Panc1 (cell line): ENCODE results near the gene IL1R1. TPM values are rescaled to one million over a fixed set of nuclear protein-coding genes. Genes with fewer than 3 reads are reported as not detected.

Source experiments
- ATAC-seq: fragments of 200-7000 bp; cut with Tn5 transposase; 2 replicates; pipeline ENCODE4 v1.9.1; 2020; ENCODE audit warnings: mild to moderate bottlenecking, moderate library complexity
- BruUV-seq: library from RNA; stranded (reverse); fragments of 400-500 nt; replicated peaks from 2 replicates; lab custom pipeline; 2021; lab: Mats Ljungman, UMichigan
- CTCF ChIA-PET: fragments of 300-600 bp; sonication (Branson Sonifier 250); formaldehyde crosslinking; loops from one replicate; lab custom pipeline; 2022; ENCODE audit warnings: antibody characterized with exemption; lab: Charles Lee
- POLR2A ChIA-PET: fragments of 300-600 bp; sonication (Branson Sonifier 250); formaldehyde crosslinking; loops from one replicate; lab custom pipeline; 2022; ENCODE audit warnings: antibody characterized with exemption; lab: Charles Lee
- DNase-seq: peaks from one replicate; pipeline ENCODE4 v3.0.0-alpha.2; 2010; ENCODE audit warnings: low read depth, low spot score
- H3K27ac ChIP-seq: 2 replicates; pipeline ENCODE4 v1.5.1; 2011; ENCODE audit warnings: mild to moderate bottlenecking, low read length, inconsistent platforms
- H3K27me3 ChIP-seq: fragments of 200-500 bp; sonication (Bioruptor generic); 2 replicates; pipeline ENCODE4 v1.6.0; 2014; ENCODE audit warnings: low read length, inconsistent platforms; ENCODE audit not compliant: control insufficient read depth, insufficient read depth
- H3K36me3 ChIP-seq: fragments of 200-500 bp; sonication (Bioruptor generic); 2 replicates; pipeline ENCODE4 v1.5.1; 2014; ENCODE audit warnings: inconsistent platforms, mild to moderate bottlenecking, low read length, moderate library complexity; ENCODE audit not compliant: control insufficient read depth, insufficient read depth
- H3K4me1 ChIP-seq: 2 replicates; pipeline ENCODE4 v1.5.1; 2011; ENCODE audit warnings: inconsistent platforms, mild to moderate bottlenecking, low read length, moderate library complexity; ENCODE audit not compliant: control insufficient read depth, insufficient read depth
- H3K4me3 ChIP-seq, 2 experiments: 2 replicates each; pipeline ENCODE4 v1.5.1; 2011 to 2012; ENCODE audit warnings: low read depth in 2 of 2, low read length in 2 of 2, mild to moderate bottlenecking in 2 of 2, inconsistent platforms in 1 of 2, moderate library complexity in 1 of 2
- H3K9me3 ChIP-seq: fragments of 200-500 bp; sonication (Bioruptor generic); 2 replicates; pipeline ENCODE4 v1.5.1; 2014; ENCODE audit warnings: low read depth, mild to moderate bottlenecking, inconsistent platforms, low read length, moderate library complexity; ENCODE audit not compliant: control insufficient read depth, insufficient read depth
- POLR2AphosphoS5 ChIP-seq: IDR thresholded peaks from 2 replicates; pipeline ENCODE4 v1.6.1; 2012; ENCODE audit warnings: mild to moderate bottlenecking, low read depth, low read length, moderate library complexity
- SIN3A ChIP-seq: IDR thresholded peaks from 2 replicates; pipeline ENCODE4 v1.6.1; 2012; ENCODE audit warnings: low read depth, mild to moderate bottlenecking, low read length, moderate library complexity, borderline replicate concordance; ENCODE audit not compliant: insufficient read depth
- TCF7L2 ChIP-seq: IDR thresholded peaks from 2 replicates; pipeline ENCODE4 v1.6.1; 2011; ENCODE audit warnings: mild to moderate bottlenecking, low read depth, low read length, inconsistent platforms
- in situ Hi-C: cut with HindIII; loops from 2 replicates; pipeline ENCODE4 v1.10.0; 2016; ENCODE audit warnings: low sequenced_read_pairs, low pct_unique_long_range_greater_than_20kb
- intact Hi-C: fragments of 100-400 bp; cut with micrococcal nuclease; formaldehyde crosslinking; loops from one replicate; pipeline ENCODE4 v1.10.0; 2022; ENCODE audit not compliant: unreplicated experiment
- total RNA-seq: library from RNA; stranded (reverse); gene quantifications from one replicate; pipeline ENCODE4 v1.2.1, GENCODE V29; 2021; ENCODE audit not compliant: unreplicated experiment
- TF ChIP-seq, protein P1 (sequence below), 2 experiments: IDR thresholded peaks; 2 replicates each; pipeline ENCODE4 v1.6.1; 2011 to 2012; ENCODE audit warnings: low read depth in 2 of 2, control low read depth in 1 of 2, low read length in 1 of 2, mild to moderate bottlenecking in 1 of 2, moderate library complexity in 1 of 2; ENCODE audit not compliant: insufficient read depth in 1 of 2
- TF ChIP-seq, protein P2 (sequence below): fragments of 450-650 bp; IDR thresholded peaks from 2 replicates; pipeline ENCODE4 v1.5.1; 2017; ENCODE audit warnings: mild to moderate bottlenecking

IL1R1 gene
- total RNA-seq, 1 experiment from 2014 or later, result 7.1 TPM

DNA sequence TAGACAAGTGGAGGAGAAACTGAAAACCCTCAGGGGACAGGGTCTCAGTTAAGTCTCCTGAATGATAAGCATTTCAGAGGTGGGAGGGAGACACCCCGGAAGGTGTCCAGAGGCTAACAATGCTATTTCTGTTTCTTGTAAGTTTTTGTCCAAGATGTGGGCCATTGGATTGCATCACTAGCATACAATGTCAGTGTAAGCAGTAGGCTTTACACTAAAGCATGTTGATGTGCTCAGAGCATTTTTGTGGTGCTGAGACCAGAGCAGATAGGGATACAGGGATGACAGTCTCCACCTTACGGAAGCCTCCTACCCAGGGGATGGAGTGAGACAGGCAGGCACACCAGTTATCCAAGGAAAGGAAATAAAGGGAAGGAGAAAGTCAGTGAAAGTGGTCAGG, 2.2 kb upstream of the IL1R1 start:
- no TSS peak for BruUV-seq

DNA sequence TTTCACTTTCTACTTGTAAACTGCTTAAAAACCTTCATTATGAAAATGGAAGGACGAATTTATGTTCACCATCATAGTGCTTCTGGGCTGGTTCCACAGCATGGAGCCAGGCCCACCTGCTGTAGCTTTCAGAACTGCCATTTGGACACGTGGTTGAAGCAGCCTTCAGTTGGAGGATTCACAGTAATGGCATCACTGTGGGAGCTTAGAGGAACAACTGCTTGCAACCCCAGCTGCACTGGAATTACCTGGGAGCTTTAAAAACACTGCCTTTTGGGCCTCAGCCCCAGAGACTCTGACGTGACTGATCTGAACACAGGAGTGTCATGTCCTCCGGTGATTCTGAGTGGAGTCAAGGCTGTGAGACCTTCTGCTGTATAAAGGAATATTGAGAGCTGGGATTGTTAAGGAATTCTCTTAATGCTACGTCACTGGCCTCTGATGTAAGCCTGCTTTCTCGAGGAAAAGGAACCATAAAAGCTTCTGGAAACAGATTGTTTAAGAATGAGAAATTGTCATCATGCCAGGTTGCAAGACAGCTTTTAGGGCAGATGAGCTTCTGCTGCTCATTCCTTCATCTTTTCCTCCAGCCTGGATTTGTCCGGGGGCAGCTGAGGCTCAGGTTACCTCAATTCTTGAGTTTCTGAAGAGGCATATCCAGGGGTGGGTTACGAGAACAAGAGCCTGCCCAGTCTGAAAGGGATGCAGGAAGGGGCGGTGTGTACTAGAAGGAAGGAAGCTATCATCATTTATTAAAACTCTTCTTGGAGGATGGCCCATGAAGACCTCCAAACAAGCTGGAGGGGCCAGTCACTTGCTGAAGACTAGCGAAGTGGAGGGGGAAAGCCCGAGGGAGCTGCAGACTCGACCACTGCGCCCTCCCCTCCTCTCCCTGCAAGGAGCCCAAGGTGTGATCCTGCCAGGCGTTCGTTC, 1.3 kb upstream of the IL1R1 start:
- BruUV-seq, result no TSS peak

More for the DNA sequence above, 2.2 kb upstream of the IL1R1 start:
- in situ Hi-C loops (no loop called here), intact Hi-C loops (no loop called here)
- ChIA-PET POLR2A (no interaction called here), CTCF (no interaction called here)
- Histone ChIP-seq H3K36me3 (no peaks in the 10 kb centered on the region), H3K27me3 (peaks cover 1% of the 10 kb centered on the region; the same call in 1 of the 2 replicates), H3K4me3 (no peak overlapping the region), H3K27ac (no peak overlapping the region), H3K9me3 (peaks cover 16% of the 10 kb centered on the region; the same call in 1 of the 2 replicates), H3K4me1 (peaks cover 3% of the 10 kb centered on the region; the same call in 1 of the 2 replicates)
- no peak for DNase-seq
- TF ChIP-seq POLR2AphosphoS5 (no peak), TCF7L2 (no peak)
- TF ChIP-seq, protein P1, sequence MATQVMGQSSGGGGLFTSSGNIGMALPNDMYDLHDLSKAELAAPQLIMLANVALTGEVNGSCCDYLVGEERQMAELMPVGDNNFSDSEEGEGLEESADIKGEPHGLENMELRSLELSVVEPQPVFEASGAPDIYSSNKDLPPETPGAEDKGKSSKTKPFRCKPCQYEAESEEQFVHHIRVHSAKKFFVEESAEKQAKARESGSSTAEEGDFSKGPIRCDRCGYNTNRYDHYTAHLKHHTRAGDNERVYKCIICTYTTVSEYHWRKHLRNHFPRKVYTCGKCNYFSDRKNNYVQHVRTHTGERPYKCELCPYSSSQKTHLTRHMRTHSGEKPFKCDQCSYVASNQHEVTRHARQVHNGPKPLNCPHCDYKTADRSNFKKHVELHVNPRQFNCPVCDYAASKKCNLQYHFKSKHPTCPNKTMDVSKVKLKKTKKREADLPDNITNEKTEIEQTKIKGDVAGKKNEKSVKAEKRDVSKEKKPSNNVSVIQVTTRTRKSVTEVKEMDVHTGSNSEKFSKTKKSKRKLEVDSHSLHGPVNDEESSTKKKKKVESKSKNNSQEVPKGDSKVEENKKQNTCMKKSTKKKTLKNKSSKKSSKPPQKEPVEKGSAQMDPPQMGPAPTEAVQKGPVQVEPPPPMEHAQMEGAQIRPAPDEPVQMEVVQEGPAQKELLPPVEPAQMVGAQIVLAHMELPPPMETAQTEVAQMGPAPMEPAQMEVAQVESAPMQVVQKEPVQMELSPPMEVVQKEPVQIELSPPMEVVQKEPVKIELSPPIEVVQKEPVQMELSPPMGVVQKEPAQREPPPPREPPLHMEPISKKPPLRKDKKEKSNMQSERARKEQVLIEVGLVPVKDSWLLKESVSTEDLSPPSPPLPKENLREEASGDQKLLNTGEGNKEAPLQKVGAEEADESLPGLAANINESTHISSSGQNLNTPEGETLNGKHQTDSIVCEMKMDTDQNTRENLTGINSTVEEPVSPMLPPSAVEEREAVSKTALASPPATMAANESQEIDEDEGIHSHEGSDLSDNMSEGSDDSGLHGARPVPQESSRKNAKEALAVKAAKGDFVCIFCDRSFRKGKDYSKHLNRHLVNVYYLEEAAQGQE (IDR thresholded peaks at IDR 0.05; ENCODE audit: insufficient read depth in 1 of 2, low read depth in 2 of 2, low read length in 1 of 2), result no peak
- TF ChIP-seq, protein P2, sequence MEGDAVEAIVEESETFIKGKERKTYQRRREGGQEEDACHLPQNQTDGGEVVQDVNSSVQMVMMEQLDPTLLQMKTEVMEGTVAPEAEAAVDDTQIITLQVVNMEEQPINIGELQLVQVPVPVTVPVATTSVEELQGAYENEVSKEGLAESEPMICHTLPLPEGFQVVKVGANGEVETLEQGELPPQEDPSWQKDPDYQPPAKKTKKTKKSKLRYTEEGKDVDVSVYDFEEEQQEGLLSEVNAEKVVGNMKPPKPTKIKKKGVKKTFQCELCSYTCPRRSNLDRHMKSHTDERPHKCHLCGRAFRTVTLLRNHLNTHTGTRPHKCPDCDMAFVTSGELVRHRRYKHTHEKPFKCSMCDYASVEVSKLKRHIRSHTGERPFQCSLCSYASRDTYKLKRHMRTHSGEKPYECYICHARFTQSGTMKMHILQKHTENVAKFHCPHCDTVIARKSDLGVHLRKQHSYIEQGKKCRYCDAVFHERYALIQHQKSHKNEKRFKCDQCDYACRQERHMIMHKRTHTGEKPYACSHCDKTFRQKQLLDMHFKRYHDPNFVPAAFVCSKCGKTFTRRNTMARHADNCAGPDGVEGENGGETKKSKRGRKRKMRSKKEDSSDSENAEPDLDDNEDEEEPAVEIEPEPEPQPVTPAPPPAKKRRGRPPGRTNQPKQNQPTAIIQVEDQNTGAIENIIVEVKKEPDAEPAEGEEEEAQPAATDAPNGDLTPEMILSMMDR, result no peak
- ATAC-seq, result no peak

More for the DNA sequence above, 1.3 kb upstream of the IL1R1 start:
- POLR2A ChIA-PET, result no interaction called here
- intact Hi-C loops (no loop called here), in situ Hi-C loops (no loop called here)
- no peak overlapping the region for H3K27ac ChIP-seq
- H3K4me3 ChIP-seq, result no peak overlapping the region
- CTCF ChIA-PET, result interaction anchor here (0.7 kb wide), 1 partner anchor 15 kb away, joined by 4 read pairs; no protein-coding TSS in a partner anchor
- H3K36me3 ChIP-seq, result no peaks in the 10 kb centered on the region
- DNase-seq, result no peak
- H3K27me3 ChIP-seq, result no peaks in the 10 kb centered on the region; the same call in 1 of the 2 replicates
- peaks cover 3% of the 10 kb centered on the region; the same call in 1 of the 2 replicates for H3K4me1 ChIP-seq
- ATAC-seq, result no peak
- peaks cover 17% of the 10 kb centered on the region; the same call in 1 of the 2 replicates for H3K9me3 ChIP-seq
- TF ChIP-seq SIN3A, result no peak
- no peak for TF ChIP-seq POLR2AphosphoS5
- TF ChIP-seq, protein P1 (IDR thresholded peaks at IDR 0.05; ENCODE audit: insufficient read depth in 1 of 2, low read depth in 2 of 2, low read length in 1 of 2), result no peak
- TF ChIP-seq TCF7L2, result no peak
- TF ChIP-seq, protein P2, result no peak
